GM18505 (cell line): Measurements from ENCODE around the gene ETFB.

ENCODE experiments used
- ATAC-seq: cut with Tn5 transposase; IDR thresholded peaks from one replicate; pipeline ENCODE4 v1.9.1; 2021; ENCODE audit not compliant: unreplicated experiment
- POLR2A ChIP-seq: IDR thresholded peaks from 4 replicates; pipeline ENCODE4 v1.6.1; 2011; ENCODE audit warnings: borderline replicate concordance; ENCODE audit not compliant: insufficient read depth, insufficient read length; ENCODE audit errors: extremely low read depth

ETFB gene

GRCh38 chr19:51352783-51353360 is 13.3 kb downstream of the ETFB start:
- TF ChIP-seq POLR2A = no peak

GRCh38 chr19:51351266-51351990 is 14.8 kb downstream of the ETFB start:
- ATAC-seq = no peak
- no peak for TF ChIP-seq POLR2A

More at GRCh38 chr19:51352783-51353360, 13.3 kb downstream of the ETFB start:
- no peak for ATAC-seq

- ATAC-seq = no peak
- no peak for TF ChIP-seq POLR2A
Observed at GRCh38 chr19:51347209-51347928, 18.8 kb downstream of the ETFB start.

DNA sequence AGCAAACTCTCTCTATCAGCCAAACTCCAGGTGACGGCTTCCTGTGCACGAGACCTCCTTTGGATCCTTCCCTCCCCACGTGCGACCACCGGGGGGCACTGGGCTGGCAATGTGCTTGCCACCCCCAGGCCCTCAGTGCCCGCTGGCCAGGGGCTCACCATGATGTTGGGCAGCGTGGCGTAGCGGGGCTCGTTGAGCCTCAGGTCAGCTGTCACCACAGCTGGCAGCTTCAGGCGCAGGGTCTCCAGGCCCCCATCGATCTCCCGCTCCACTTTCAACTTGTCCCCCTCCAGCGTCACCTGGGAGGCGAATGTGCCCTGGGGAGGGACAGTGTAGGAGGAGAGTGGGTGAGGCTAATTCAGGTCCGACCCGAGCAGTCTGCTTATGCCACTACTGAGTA is 19.4 kb downstream of the ETFB start:
- ATAC-seq = no peak
- TF ChIP-seq POLR2A = no peak

GRCh38 chr19:51345076-51345620 is 21.0 kb downstream of the ETFB start:
- ATAC-seq = no peak
- no peak for TF ChIP-seq POLR2A

GRCh38 chr19:51342631-51343569 is 23.3 kb downstream of the ETFB start:
- TF ChIP-seq POLR2A = no peak
- no peak for ATAC-seq

GRCh38 chr19:51341976-51342580 is 24.1 kb downstream of the ETFB start, which contains the start of gene VSIG10L:
TSS of gene VSIG10L (minus strand) at chr19:51342139. CDS start at chr19:51342124, 15 bp downstream.
- no peak for ATAC-seq

DNA sequence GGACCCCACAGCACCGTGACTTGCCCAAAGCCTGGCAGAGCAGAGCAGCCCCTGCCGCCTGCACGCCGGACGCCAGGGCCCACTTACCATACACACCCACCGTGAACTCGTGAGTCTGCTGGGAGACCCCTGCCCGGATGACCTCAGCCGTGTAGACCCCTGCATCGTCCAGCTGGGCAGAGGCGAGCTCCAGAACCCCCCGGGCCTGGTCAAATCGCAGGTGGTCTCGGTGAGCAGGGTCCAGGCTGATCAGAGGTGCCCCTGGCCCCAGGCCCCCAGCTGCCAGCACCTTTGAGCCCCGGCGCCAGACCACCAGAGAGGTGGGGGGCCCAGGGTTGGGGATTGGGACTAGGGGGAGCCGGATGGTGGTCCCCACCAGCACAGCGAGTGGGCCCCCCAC is 25.1 kb downstream of the ETFB start:
- no peak for ATAC-seq
- no peak for TF ChIP-seq POLR2A

More at GRCh38 chr19:51341976-51342580, 24.1 kb downstream of the ETFB start, which contains the start of gene VSIG10L:
- no peak for TF ChIP-seq POLR2A

- peak; percentile 51 for ATAC-seq
- TF ChIP-seq POLR2A = peak; percentile 67
Observed at GRCh38 chr19:51339687-51340656, 26.2 kb downstream of the ETFB start.

GRCh38 chr19:51339313-51339686 is 26.9 kb downstream of the ETFB start:
- peak; percentile 3 for ATAC-seq
- no peak for TF ChIP-seq POLR2A
